ACHN (cell line): ENCODE data around the gene DMTF1.
"Not testable (repeated sequence)": the region's sequence is repeated elsewhere in the genome, so short reads cannot be mapped to it uniquely, and the experiment has no call there.

Experiments used
- DNase-seq: peaks from one replicate; pipeline ENCODE4 v3.0.0-alpha.2; 2015
- in situ Hi-C: cut with HindIII; loops from 2 replicates; pipeline ENCODE4 v1.10.0; 2017; ENCODE audit warnings: low sequenced_read_pairs, low pct_ligation_motif_present, low pct_unique_long_range_greater_than_20kb

The DMTF1 gene

DNA sequence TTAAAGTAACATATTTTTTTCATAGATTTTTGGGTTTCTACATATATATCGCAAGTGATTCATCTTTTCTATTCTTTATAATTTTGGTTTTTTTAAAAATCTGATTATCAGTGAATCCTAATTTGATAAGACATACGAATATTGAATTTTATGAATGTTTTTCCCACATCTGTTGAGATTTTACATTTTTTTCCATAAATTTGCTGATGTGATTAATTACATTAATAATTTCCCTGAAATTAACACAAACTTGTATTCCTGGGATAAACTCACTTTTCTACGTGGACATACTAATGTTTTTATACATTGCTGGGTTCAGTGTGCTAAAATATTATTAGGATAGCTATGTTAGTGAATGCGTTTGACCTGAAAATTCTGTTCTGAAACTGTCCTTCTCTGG is 26.1 kb downstream of the DMTF1 start:
- DNase-seq, result no peak
- in situ Hi-C loops, result no loop called here

DNA sequence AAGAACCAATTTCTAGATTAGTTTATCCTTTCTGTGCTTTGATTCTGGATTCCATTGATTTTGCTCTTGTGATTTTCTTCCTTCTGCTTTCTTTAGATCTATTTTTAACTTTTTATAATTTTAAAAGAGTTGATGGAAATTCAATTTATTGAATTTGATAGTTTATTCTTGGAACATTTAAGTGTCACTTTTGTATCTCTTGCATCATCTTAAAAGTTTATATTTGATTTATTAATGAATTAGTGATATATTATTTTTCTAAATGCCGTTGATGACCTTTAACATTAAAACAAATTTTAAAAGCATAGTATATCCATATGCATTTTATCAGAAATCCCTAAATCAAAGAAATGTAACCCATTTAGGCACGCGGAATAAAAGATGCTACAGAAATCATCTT is 26.9 kb downstream of the DMTF1 start:
- in situ Hi-C loops, result no loop called here
- DNase-seq, result no peak

DNA sequence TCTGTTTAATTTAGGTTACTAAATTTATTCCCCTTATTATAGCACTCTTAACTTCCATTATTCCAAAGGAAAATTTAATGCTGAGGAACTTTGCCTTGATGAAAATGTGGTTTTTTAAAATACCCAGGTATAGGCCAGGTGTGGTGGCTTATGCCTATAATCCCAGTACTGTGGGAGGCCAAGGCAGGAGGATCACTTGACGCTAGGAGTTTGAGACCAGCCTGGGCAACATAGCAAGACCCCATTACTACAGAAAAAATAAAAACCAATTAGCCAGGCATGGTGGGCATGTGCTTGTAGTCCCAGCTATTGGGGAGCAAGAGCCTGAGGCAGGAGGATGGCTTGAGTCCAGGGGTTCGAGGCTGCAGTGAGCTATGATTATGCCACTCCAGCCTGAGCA is 34.9 kb downstream of the DMTF1 start:
- in situ Hi-C loops, result no loop called here
- DNase-seq, result no peak

DNA sequence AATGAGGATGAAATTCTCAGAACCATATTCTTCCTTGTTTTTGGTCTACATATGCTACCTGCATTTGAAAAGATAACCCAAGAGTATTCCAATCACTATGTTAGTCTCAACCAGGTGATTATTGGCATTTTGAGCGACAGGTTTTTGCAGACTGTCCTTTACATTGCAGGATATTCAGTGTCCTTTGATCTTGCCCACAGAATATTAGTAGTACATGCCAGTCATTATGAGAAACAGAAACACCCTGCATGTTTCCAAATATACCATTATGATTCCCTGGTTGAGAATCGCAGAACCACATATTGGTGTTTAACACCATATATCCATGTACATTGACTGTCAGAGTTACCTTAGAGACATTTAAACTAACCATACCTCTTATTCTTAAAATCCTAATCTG is 36.7 kb downstream of the DMTF1 start:
- no peak for DNase-seq
- in situ Hi-C loops, result no loop called here

DNA sequence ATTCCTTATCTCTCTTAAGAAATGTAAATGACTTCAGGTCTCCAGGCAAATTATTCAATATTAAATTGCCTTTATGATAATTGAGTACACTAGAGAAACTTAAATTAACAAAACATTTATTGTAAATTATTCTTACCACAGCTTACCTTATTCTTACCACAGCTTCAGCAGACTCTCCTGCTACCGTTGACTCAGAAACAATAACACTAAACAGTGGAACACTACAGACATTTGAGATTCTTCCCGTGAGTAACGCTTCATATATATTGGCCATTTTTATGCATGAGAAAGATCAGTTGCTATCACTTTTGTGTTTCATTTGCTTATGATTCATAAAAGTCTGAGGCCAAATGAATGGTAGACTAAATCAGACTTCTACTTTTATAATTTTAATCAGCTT is 38.5 kb downstream of the DMTF1 start:
- DNase-seq, result no peak

DNA sequence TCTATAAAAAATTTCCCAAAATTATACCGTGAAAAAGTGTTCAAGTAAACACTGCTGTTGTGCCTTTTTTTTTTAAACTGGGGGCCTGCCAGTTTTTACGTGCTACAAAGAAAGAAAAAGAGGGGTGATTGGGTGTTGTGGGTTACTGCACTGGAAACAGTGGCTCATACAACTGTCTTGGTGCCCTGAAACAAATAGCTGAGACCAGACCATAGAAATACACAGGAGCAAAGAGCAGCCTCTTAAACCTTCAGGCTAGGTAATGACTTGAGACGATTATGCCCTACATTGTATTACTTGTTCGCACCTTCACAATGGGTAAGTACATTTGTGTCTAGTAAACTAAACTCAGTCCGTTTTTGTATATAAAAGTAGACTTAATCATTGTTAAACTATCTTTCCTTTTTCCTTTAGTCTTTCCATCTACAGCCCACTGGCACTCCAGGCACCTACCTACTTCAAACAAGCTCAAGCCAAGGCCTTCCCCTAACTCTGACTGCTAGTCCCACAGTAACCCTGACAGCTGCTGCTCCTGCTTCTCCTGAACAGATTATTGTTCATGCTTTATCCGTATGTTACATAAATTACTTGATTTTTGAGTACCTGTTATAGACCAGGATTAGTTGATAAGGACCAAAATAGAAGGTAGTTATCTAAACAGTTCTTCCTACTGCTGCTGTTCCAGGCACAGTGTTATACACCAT is 40.7 kb downstream of the DMTF1 start:
- DNase-seq, result no peak
- in situ Hi-C loops, result no loop called here

More for the DNA sequence above, 38.5 kb downstream of the DMTF1 start:
- in situ Hi-C loops, result no loop called here

DNA sequence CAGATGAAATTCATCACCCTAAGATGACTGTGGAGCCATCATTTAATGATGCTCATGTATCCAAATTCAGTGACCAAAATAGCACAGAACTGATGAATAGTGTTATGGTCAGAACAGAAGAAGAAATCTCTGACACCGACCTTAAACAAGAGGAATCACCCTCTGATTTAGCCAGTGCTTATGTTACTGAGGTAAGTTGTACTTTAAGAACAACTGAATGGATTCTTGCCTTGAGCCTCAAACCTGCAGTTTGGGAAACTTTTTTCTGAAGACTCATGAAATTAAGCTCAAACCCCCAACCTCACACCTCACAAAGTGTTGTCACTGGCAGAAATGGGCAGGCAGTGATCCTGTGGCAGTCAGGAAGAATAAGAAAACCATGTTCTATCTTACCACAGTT is 41.7 kb downstream of the DMTF1 start:
- in situ Hi-C loops, result no loop called here

DNA sequence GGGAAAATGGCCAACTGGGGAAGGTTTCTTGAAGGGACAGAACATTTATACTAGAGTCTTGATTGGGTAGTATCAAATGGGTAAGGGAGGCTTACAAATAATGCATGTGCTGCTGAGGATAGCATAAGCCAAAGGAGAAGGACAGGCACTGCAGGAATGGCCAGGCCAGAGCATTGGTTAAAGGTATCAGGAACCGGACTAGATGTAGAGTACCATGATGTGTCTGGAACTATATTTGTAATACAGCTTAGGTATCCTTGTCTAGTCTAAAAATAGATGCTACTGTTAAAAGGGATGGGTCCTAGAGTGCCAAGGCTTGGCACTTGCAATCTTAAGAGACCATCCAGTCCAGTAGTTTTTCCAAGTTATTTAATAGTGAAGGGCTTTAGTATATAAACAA is 47.0 kb downstream of the DMTF1 start:
- in situ Hi-C loops, result no loop called here
- no peak for DNase-seq

More for the DNA sequence above, 41.7 kb downstream of the DMTF1 start:
- no peak for DNase-seq

DNA sequence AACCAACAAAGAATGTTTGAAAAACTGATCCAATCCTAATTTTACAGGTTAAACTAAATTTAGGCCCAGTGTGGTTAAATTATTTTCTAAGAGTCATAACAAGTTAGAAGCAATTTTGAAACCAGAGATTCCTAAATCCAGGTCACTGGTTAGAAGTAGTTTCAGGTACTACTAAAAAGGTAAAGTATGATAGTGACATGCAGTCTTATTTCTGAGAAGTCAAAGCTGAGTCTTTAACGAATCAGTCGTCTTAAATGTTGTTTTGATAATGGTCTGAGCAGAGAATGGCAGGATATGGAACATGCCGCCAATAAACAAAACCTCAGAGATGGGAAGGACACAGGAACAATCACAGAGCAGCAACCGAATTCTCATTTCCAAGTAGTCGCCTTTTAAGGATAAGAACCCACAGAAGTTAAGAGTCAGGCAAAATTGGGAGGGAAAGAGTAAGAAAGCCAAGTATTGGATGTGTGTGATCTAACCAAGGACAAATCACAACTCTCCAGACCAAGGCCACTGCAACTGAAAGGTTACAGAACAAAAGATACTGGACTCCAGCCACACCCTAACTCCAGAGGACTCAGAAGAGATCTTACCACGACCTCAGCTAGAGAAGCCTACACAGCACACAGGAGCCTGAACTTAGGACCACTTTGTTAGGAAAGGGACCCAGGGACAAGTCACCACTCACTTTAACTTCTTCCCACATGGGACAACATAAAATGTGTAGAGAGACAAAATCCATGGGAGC is 47.6 kb downstream of the DMTF1 start:
- in situ Hi-C loops, result no loop called here

DNA sequence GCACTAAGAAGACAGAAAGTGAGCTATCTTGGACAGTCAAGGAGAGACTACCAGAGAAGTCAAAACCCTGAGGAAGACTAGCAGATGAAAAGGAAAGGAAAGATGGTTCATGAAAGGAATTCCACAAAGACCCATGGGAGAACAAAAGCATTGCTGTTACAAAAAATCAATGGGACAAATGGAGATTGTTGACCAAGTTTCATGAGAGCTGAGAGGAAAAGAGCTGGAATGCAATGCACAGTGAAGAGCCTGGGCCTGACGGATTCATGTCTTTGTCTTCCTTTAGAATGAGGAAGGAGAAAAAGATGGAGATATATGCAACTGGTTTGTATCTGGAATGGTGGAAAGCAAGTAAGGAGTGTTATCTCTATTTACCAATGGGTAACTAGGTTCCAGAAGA is 50.0 kb downstream of the DMTF1 start:
- in situ Hi-C loops, result no loop called here
- no peak for DNase-seq

More for the DNA sequence above, 47.6 kb downstream of the DMTF1 start:
- DNase-seq, result no peak

DNA sequence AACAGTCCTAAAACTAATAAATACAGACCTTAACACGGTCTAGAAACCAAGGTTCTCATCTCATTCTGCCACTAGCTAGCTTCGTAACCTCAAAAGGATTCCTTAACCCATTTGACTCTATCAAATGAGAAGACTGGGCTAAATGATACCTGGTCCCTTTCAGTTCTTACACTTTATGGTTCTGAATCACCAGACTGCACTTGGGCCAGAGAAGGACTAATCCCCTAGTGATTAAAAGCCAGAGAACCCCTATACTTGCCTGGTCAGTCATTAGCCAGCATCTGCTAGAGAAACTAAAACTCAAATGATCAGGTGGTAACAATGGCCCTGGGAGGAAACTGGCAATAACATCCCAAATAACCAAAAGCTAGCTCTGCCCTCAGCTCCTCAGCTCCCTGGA is 50.5 kb downstream of the DMTF1 start:
- DNase-seq, result no peak
- in situ Hi-C loops, result no loop called here

DNA sequence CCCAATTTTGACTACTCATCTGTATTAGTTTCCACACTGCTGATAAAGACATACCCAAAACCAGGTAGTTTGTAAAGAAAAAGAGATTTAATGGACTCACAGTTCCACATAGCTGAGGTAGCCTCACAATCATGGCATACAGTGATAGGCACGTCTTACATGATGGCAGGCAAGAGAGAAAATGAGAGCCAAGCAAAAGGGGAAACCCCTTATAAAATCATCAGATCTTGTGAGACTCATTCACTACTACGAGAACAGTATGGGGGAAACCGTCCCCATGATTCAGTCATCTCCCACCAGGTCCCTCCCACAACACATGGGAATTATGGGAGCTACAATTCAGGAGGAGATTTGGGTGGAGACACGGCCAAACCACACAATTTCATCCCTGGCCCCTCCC is 51.7 kb downstream of the DMTF1 start:
- in situ Hi-C loops, DNase-seq: not testable (repeated sequence)

DNA sequence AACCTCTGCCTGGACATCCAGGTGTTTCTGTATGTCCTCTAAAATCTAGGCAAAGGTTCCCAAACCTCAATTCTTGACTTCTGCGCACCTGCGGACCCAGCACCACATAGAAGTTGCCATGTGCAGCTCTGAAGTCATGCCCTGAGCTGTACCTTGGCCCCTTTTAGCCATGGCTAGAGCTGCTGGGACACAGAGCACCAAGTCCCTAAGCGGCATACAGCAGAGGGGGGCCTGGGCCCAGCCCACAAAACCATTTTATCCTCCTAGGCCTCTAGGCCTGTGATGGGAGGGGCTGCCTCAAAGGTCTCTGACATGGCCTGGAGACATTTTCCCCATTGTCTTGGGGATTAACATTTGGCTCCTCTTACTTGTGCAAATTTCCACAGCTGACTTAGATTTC is 52.7 kb downstream of the DMTF1 start:
- in situ Hi-C loops, result no loop called here
- DNase-seq, result no peak

DNA sequence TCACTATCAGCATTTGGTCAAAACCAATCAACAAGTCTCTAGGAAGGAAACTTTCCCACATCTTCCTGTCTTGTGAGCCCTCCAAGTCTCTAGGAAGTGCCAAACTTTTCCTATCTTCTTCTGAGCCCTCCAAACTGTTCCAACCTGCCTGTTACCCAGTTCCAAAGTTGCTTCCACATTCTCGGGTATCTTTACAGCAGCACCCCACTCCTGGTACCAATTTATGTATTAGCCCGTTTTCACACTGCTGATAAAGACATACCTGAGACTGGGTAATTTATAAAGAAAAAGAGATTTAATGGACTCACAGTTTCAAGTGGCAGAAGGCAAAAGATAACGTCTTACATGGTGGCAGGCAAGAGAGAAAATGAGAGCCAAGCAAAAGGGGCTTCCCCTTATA is 53.4 kb downstream of the DMTF1 start:
- in situ Hi-C loops, result not testable (repeated sequence)

DNA sequence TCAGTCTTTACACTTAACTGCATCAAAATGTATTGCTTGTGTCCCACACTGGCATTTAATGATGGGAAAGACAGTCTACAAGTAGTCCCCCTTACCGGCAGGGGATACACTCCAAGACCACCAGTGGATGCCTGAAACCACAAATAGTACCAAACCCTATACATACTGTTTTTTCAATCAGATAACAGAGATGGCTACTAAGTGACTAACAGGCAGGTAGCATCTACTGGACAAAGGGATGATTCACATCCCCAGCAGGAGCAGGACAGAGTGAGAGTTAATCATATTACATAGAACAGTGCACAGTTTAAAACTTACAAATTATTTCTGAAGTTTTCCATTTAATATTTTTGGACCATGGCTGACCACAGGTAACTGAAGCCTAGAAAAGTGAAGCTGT is 54.1 kb downstream of the DMTF1 start:
- DNase-seq, result no peak
- in situ Hi-C loops, result no loop called here

More for the DNA sequence above, 53.4 kb downstream of the DMTF1 start:
- not testable (repeated sequence) for DNase-seq

DNA sequence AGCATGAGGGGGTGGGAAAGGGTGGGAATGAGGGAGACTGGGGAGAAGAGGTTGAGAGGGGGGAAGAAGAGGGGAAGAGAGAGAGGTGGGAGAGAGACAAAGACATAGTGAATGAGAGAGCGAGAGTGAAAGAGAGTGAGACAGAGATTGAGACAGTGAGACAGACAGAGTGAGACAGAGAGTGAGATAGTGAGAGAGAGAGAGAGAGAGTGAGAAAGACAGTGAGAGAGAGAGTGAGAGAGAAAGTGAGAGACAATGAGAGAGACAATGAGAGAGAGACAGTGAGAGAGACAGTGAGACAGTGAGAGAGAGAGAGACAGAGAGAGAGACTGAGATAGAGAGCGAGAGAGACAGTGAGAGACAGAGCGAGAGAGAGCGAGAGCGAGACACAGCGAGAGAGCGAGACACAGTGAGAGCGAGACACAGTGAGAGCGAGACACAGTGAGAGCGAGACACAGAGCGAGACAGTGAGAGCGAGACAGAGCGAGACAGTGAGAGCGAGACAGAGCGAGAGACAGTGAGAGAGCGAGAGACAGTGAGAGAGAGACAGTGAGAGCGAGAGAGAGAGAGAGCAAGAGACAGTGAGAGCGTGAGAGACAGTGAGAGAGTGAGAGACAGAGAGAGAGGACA is 57.2 kb downstream of the DMTF1 start:
- DNase-seq, result no peak
- in situ Hi-C loops, result no loop called here

DNA sequence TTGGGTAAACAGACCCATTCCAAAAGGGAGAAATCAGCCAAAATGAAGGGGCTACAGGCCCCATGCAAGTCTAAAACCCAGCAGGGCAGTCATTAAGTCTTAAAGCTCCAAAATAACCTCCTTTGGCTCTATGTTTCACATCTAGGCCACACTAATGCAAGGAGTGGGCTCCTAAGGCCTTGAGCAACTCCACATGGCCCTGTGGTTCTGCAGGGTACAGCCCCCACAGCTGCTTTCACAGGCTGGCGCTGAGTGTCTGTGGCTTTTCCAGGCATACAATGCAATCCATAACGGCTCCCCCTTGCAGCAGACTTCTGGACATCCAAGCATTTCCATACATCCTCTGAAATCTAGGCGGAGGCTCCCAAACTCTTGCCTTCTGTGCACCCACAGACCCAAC is 58.3 kb downstream of the DMTF1 start:
- DNase-seq, result no peak
- in situ Hi-C loops, result no loop called here

DNA sequence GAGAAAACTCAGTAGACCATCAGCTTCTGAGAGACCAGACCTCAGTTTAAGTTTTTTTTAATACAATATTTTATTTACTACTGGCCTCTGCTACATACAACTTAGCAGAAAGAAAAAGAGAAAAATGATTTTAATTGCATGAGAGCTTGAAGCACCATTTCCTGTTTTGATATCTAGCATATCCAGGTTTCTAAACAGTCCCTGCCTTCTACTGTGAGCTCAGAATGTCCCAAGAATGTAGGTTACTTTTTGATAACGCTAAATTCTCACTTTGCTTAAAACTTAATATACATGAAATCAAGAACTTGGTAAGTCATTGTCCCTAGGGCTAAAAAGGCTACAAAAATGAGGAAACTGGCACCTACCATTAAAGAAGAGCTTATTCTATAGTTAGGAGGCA is 60.2 kb downstream of the DMTF1 start:
- DNase-seq, result no peak
- in situ Hi-C loops, result no loop called here

DNA sequence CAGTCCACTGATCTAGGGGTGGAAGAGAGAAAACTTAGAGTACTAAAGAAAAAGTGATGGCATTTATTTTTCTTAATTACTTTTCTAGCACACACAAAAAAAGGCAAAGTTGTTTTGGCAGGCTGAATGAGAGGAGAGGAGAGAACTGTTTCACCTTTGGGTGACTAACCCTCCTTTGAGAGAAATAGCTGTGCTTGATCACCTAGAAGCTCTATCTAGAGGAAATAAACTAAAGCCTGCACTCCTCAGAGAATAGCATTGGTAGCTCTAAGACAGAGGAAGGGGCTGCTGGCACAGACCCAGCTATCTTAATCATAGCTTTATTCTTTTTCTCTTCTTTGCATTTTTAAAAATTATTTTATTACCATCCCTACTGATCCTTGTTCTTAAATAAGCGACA is 61.0 kb downstream of the DMTF1 start:
- in situ Hi-C loops, result no loop called here
- no peak for DNase-seq

DNA sequence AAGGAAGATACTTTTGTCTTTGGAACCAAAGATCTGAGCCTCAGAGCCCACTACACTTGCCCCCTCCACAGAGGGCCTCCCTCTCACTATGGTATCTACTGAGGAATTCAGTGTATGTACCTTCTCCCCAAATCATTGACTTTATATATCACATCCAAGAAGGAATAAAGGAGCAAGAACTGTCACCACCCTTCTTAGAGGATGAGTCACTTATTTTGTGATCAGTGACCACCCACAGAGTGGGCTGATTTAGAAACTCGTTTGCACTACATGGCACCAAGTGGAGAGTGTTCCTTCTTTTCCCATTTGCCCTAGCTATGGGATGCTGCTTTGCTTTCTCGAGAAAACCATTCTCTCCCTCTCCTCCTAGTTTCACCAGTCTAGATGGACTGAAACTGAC is 61.6 kb downstream of the DMTF1 start:
- DNase-seq, result no peak
- in situ Hi-C loops, result no loop called here
